H54 (cell line): ENCODE results near the gene MYL12B.

Source experiments
- DNase-seq: peaks from one replicate; pipeline ENCODE4 v3.0.0; 2011; ENCODE audit warnings: low spot score, mixed read lengths; ENCODE audit not compliant: insufficient read length
- FAIRE-seq: peaks from 3 replicates; lab custom pipeline; 2011; peaks lifted over from hg19 to GRCh38; lab: Jason Lieb, UNC
- POLR2A ChIP-seq: IDR thresholded peaks from 2 replicates; pipeline ENCODE4 v1.6.1; 2011; ENCODE audit warnings: low read depth, mild to moderate bottlenecking, low read length

Gene MYL12B

DNA sequence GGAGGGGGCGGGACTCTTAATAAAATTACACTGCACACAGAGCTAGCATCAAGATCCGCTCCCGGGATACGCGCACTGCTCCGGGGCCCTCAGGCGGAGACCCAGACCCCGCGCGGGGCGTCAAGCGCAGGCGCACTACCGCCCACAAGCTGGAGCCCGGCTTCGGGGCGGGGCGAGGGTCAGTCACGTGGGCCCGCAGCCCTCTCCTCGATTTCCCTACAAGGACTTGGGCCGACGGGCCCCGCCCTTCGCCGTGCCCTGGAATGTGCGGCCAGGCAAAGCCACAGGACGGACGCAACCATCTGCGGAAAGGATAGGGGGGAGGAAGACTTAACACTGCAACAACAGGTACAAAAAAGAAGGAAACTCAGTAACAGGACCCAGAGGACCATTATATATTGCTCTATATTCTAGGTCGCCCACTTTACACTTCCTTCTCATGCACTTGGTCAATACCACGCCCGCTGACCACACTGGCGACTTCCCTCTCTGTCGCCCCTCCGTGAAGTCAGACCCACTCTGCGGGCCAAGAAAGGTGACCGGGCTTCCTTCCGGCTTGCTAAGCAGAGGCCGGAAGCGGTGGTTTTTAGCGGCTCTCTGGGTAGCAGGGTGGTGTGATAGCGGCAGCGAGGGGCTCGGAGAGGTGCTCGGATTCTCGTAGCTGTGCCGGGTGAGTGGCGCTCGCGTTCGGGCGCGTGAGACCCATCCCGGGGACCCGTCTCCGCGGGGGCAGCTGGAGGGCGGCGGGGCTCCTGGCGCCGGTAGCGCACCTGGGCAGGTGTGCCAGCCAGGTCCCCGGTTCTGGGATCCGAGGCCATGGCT is 14.5 kb upstream of the MYL12B start, which contains the start of gene MYL12A:
TSS of gene MYL12A (plus strand) at position 562 of the 822 bp plus-strand sequence. CDS start 5,447 bp downstream, outside the sequence.
- peak; percentile 82 for DNase-seq
- peak; percentile 71 for TF ChIP-seq POLR2A
- peak; percentile 98 for FAIRE-seq

GRCh38 chr18:3248062-3248657 is 13.8 kb upstream of the MYL12B start:
- no peak for TF ChIP-seq POLR2A
- FAIRE-seq (no peak), DNase-seq (no peak)

DNA sequence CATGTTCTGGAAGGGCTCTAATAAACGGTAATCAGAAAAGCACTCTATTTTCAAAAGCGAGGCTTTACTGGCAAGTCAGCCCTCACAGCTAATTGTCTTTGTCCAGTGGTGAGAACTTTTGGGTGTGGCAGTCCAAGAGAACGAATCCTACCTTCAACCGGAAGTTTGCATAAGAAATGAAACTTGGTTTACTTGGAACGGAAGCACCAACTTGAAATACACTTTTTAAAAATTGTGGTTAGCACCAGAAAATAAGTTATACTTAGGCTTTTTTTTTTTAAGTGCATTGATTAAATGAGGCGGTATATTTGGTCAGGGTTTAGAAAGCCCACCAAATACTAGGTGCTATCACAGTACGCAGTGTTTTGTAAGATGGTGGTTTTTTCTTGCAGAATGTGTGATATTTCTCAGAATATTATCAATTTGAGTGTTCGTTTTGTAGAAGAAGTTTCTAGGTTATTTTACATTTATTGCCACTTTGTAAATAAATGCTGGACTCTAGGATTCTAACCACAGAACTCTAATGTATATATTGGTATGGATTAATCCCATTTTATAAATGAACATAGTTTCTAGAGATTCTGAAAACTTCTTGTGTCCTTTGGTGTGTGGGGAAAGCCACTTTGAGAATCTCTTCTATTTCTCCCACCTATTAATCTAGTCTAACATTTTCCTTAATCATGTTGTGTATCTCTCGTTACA is 13.1 kb upstream of the MYL12B start:
- DNase-seq (no peak), FAIRE-seq (peak; percentile 43)
- TF ChIP-seq POLR2A, result no peak

DNA sequence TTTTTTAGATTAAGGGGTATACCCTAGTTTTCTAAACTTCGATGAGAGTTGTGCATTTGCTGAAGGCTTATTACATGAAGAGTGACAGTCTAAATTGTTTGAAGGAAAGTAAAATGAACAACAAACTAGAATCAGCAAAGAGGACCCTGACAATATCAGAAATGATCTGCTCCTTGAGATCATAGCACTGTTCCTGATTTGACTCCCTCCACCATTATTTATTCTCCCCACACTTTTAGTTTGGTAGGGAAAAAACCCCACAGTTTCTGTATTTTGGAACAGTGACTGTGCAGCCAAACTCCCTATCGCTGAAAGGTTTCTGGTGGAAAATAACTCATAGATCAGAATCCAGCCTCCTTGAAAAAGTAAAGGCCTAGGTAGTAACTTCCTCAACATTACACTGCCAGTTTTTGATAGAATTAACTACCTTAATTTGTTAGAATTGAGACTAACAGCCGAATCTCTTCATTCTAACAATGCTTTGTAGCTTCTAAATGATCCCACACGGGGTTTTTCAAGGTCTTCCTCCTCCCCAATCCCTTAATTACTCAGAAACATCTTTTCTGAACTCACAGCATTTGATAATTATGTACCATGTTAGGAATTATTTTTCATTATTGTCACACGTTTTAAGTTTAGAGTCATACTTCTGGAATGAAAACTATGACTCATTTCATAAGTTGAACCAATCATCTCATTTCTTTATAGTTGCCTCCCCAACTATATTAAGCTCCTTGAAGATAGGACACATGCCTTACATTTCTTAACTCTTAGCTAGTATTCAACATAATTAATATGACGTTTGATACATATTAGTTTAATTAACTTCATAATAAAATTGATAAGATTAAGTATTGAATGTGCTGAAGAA is 11.5 kb upstream of the MYL12B start:
- FAIRE-seq (peak; percentile 64), DNase-seq (no peak)
- TF ChIP-seq POLR2A, result no peak

DNA sequence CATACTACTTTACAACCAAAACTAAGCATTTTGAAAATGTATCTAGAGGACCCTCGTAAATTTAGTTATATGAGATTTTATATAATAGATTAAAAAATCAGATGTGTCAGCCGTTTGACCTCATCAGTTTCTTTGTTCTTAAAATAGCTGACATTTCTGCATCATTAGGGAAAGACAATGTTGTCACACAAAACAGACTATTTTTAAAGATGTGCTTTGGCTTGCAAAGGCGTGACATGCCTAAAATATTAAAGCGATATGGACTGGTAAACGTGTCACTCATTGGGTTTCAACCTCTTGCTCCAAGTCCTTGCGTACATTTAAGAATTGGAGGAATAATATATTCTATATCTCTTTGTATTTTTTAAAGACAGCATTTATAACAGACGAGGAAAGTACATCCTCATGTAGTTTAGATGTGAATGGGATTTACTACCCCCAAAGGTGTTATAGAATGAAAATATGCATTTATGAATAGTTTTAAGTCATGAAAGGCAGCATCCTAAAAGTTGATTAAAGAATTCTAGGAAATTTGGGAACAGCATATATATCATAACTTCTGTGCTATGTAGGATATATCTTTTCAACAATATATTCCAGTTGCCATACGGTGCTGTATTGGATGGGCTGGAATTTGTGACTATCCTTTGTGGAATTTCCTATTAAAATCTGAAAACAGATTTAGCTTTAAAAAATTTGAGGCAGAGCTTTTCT is 10.5 kb upstream of the MYL12B start:
- no peak for DNase-seq
- TF ChIP-seq POLR2A, result no peak
- FAIRE-seq, result no peak

DNA sequence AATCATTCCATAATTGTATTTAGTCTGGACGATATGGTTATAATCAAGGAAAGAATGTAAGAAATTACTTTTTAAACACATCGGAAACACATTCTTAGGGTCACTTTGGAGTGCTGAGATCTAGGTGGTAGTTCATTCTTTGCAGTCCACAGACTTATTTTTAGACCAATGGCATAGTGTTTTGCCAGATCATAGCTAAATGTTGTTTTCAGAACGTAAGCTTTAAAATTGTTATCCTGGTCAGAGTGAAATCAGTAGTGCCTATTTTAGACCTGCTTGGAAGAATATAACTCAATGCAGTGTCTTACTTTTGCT is 10.0 kb upstream of the MYL12B start:
- no peak for TF ChIP-seq POLR2A
- DNase-seq (no peak), FAIRE-seq (peak; percentile 53)

GRCh38 chr18:3252843-3253242 is 9.1 kb upstream of the MYL12B start:
- FAIRE-seq (peak; percentile 82), DNase-seq (no peak)
- no peak for TF ChIP-seq POLR2A

DNA sequence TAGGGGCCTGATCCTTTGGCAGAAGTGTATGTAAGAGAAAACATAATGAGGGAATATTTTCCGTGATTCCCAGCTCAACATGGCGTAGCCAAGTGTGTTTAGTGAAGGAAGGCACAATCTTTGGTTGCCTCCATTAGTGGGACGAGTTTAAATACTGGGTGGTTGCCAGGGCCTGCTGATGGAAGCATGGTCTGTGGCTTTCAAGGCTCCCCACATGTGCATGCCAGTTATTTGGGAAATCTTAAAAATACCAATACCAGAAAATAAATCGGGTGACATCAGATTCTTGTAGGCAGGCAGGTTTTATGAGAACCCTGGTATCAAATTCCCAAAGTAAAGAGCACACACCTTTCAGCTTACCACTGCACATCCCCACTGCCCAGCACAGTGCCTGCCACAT is 7.2 kb upstream of the MYL12B start:
- no peak for FAIRE-seq

GRCh38 chr18:3255611-3256165 is 6.2 kb upstream of the MYL12B start:
- no peak for TF ChIP-seq POLR2A
- no peak for DNase-seq
- peak; percentile 83 for FAIRE-seq

More for the DNA sequence above, 7.2 kb upstream of the MYL12B start:
- DNase-seq, result no peak
- TF ChIP-seq POLR2A, result no peak

DNA sequence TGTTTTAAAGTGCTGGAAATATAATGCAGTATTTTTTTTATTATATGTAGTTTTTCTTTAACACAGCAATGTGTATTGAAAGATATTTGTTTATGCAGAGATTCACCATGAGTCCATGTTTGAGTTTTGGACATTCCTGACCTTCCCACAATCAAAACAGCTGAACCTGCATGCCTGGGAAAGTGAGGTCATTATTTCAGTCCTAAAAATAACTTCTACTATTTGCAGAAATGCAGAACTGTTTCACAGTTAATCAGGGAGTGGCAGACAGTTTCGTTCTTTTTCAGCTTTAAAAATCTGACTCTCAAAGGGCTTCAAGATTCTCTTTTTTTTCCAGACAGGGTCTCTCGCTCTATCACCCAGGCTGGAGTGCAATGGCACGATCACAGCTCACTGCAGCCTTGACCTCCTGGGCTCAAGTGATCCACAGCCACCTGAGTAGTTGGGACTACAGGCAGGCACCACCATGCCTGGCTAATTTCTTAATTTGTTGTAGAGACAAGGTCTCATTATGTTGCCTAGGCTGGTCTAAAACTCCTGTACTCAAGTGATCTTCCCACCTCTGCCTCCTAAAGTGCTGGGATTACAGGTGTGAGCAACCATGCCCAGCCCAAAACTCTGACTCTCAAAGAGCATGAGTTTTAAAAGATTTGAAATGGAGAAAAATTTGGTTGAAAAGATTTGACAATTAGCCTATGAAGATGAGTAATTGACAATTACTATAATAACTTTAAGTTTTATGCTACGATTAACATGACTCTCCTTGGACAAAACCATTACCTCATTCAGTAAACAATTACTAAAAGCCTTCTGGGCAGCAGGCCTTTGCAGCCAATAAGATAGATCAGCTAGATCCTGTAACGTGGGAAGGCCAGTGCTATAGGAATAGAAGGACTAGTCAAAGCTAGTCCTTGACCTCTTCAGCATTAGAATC is 5.0 kb upstream of the MYL12B start:
- FAIRE-seq (peak; percentile 75), DNase-seq (no peak)
- no peak for TF ChIP-seq POLR2A

GRCh38 chr18:3257627-3258120 is 4.3 kb upstream of the MYL12B start:
- FAIRE-seq (no peak), DNase-seq (no peak)
- no peak for TF ChIP-seq POLR2A
